ENCODE data around the gene TFIP11. TPM values are rescaled to one million over a fixed set of nuclear protein-coding genes. Genes with fewer than 3 reads are reported as not detected.
A peak's percentile ranks its signal among the peaks of the same experiment; 100 is the strongest.

The TFIP11 gene
- polyA plus RNA-seq (2013, experiment 1 of 2): 17.7 TPM
- polyA plus RNA-seq (2013, experiment 2 of 2): 17.1 TPM

DNA sequence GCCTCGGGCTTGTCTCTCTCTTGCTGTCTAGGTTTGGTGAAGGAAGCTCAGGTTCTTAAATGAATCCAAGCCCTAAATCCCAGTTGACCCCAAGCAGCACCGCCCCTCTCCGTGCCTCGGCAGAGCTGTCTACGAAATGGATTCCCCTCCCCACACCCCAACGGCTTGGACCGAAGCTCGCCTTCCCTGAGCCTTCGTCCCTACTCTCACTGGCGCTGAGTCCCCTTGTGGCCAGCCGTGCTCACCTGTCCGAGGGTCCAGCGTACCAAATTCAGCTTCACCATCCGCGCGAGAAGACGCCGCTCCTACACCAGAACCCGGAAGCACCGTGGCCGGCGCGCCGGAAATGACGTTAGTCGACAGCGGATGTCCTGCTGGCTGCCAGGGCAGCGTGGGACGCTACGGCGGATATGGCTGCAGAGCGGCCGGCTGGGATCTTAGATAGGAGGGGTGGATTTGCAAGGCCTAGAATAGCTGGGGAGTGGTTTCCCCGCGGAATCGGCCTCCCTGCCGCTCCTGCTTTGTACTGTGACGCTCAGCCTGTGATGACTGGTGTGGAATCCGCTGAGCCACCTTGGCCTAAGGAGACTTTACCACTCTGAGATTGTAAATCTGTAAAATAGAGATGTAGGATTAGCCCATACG, at the start of gene TFIP11:
Gene TFIP11, minus strand, starts transcription at position 325 of the 645 bp plus-strand sequence. CDS start 2,201 bp downstream, outside the sequence.
- H3K4me3 ChIP-seq (ENCODE audit: low read length): peak within 1 kb of the TSS; percentile 87
- peak within 1 kb of the TSS; percentile 70 for H3K27ac ChIP-seq (ENCODE audit: low read depth, low read length)
- H3K27me3 ChIP-seq (ENCODE audit: insufficient read depth, low read length): no peaks in the 10 kb centered on the region
- WGBS: under 1% methylated on average over 40 of the region's 40 CpGs
- H3K36me3 ChIP-seq (ENCODE audit: insufficient read depth, low read length): peaks cover 33% of the 10 kb centered on the region
- no peaks in the 10 kb centered on the region for H3K9me3 ChIP-seq (ENCODE audit: insufficient read depth, low read depth, low read length)
- peaks cover 13% of the 10 kb centered on the region; the same call in 1 of the 2 replicates for H3K4me1 ChIP-seq (ENCODE audit: insufficient read depth, low read length)
- peak within 1 kb of the TSS; percentile 82 for H3K9ac ChIP-seq (ENCODE audit: low read depth, low read length)

DNA sequence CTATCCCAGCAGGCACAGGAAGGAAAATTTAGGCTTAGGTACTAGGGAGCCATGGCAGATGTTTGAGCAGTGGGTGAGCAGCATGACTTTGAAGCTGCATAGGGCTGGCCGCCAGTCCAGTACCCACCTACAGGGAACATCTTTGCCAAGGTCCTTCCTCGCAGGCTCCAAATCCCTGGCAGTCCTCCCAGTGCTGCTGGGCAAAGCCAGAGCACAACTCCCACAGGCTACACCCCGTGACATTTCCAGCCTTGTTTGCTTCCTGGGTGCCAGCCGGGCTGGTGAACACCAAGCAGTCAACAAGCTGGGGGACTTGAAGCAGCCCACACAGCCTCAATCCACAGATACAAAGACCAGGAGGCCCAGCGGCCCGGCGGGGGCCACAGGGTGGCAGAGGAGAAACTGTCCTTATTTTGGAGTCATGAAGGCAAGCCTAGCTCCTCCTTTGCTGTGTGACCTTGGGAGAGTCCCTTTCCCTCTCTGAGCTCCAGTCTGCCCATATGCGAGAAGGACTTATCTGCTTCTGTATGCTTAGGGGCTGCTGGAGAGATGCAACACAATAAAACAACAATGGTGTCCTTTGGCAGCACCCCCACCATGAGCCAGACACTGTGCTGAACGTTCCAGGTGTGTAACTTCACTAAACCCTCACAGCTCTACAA, 49.6 kb upstream of the TFIP11 start:
- H3K27ac ChIP-seq (ENCODE audit: low read depth, low read length): no peak overlapping the region
- H3K9ac ChIP-seq (ENCODE audit: low read depth, low read length): no peak overlapping the region
- no peaks in the 10 kb centered on the region for H3K9me3 ChIP-seq (ENCODE audit: insufficient read depth, low read depth, low read length)
- H3K4me1 ChIP-seq (ENCODE audit: insufficient read depth, low read length): peaks cover 32% of the 10 kb centered on the region
- H3K36me3 ChIP-seq (ENCODE audit: insufficient read depth, low read length): peaks cover 10% of the 10 kb centered on the region; the same call in 1 of the 2 replicates
- no peaks in the 10 kb centered on the region for H3K27me3 ChIP-seq (ENCODE audit: insufficient read depth, low read length)
- WGBS: 84% methylated on average over 9 of the region's 9 CpGs
- H3K4me3 ChIP-seq (ENCODE audit: low read length): no peak overlapping the region

DNA sequence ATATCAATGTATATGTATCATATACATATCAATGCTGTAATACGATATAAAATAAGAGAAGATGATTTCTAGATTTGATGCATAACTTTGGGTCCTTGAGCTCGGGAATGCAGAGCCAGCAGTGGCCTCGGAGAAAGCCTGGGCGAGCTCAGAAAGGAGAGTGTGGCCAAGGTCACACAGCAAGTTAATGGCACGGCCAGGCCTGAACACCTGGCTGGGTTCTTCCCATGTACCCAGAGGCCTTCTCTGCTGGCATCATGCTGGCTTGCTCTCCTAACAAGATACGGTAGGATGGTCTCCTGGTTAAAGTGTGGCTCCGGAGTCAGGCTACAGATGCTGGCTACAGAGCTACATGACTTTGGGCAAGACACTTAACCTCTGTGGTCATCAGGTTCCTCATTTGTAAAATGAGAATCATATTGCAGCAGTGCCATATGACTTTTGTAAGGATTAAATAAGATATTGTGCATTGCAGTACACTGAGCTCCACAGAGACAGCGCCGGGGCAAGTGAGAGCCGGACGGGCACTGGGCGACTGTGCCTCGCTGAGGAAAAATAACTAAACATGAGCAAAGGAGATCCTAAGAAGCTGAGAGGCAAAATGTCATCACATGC, 47.8 kb upstream of the TFIP11 start:
- H3K4me1 ChIP-seq (ENCODE audit: insufficient read depth, low read length): peaks cover 32% of the 10 kb centered on the region

DNA sequence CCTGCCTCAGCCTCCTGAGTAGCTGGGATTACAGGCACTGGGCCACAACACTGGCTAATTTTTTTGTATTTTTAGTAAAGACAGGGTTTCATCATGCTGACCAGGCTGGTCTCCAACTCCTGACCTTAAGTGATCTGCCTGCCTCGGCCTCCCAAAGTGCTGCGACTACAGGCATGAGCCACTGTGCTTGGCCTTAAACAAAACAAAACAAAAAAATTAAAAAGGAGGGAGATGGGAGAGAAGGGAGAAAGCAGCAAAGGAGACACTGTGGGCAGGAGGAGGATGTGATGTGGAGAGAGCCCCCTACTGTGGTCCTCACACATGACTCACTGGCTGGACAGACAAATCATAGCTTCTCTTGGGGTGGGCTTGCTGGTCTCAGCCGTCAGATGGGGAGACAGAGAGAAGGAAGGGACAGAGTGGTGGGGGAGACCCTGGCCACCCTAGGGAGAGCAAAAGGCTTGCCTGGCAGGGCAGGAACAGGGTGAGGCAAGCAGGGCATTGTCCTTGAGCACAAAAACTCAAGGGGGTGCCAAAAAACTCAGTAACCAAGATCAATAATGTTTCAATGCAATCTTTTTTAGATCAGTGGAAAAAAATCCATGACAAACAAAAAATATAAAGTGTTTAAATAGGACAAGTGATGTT, 46.1 kb upstream of the TFIP11 start:
- Histone ChIP-seq H3K4me3 (ENCODE audit: low read length) (no peak overlapping the region), H3K27me3 (ENCODE audit: insufficient read depth, low read length) (no peaks in the 10 kb centered on the region), H3K27ac (ENCODE audit: low read depth, low read length) (peak overlapping the region; percentile 10; the same call in 1 of the 2 replicates), H3K36me3 (ENCODE audit: insufficient read depth, low read length) (no peaks in the 10 kb centered on the region), H3K4me1 (ENCODE audit: insufficient read depth, low read length) (peaks cover 18% of the 10 kb centered on the region), H3K9me3 (ENCODE audit: insufficient read depth, low read depth, low read length) (no peaks in the 10 kb centered on the region), H3K9ac (ENCODE audit: low read depth, low read length) (no peak overlapping the region)
- 78% methylated on average over 3 of the region's 3 CpGs for WGBS

More for the DNA sequence above, 47.8 kb upstream of the TFIP11 start:
- Histone ChIP-seq H3K9me3 (ENCODE audit: insufficient read depth, low read depth, low read length) (no peaks in the 10 kb centered on the region), H3K27me3 (ENCODE audit: insufficient read depth, low read length) (no peaks in the 10 kb centered on the region), H3K36me3 (ENCODE audit: insufficient read depth, low read length) (peaks cover 9% of the 10 kb centered on the region; the same call in 1 of the 2 replicates), H3K27ac (ENCODE audit: low read depth, low read length) (no peak overlapping the region; the same call in 1 of the 2 replicates), H3K4me3 (ENCODE audit: low read length) (no peak overlapping the region), H3K9ac (ENCODE audit: low read depth, low read length) (no peak overlapping the region)
- 94% methylated on average over 13 of the region's 13 CpGs for WGBS

DNA sequence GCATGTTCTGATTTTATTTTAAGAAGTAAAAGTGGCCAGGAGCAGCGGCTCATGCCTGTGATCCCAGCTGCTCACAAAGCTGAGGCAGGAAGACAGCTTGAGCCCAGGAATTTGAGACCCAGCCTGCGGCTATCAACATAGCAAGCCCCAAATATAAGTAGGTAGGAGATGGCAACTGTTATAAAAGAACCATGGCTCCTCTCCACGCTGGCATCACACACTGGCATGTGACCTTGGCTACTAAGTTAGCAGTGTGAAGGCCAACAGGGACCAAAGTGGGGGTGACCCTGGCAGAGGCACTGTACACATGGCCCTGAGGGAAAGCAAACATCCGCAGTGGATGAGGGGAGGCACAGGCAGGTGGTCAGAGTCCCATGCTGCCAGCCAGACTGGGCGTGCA, 44.6 kb upstream of the TFIP11 start:
- H3K9ac ChIP-seq (ENCODE audit: low read depth, low read length): no peak overlapping the region
- no peaks in the 10 kb centered on the region for H3K9me3 ChIP-seq (ENCODE audit: insufficient read depth, low read depth, low read length)
- no peak overlapping the region for H3K27ac ChIP-seq (ENCODE audit: low read depth, low read length)
- H3K36me3 ChIP-seq (ENCODE audit: insufficient read depth, low read length): no peaks in the 10 kb centered on the region
- H3K27me3 ChIP-seq (ENCODE audit: insufficient read depth, low read length): no peaks in the 10 kb centered on the region
- WGBS: 90% methylated on average over 5 of the region's 5 CpGs
- peaks cover 25% of the 10 kb centered on the region for H3K4me1 ChIP-seq (ENCODE audit: insufficient read depth, low read length)
- no peak overlapping the region for H3K4me3 ChIP-seq (ENCODE audit: low read length)

DNA sequence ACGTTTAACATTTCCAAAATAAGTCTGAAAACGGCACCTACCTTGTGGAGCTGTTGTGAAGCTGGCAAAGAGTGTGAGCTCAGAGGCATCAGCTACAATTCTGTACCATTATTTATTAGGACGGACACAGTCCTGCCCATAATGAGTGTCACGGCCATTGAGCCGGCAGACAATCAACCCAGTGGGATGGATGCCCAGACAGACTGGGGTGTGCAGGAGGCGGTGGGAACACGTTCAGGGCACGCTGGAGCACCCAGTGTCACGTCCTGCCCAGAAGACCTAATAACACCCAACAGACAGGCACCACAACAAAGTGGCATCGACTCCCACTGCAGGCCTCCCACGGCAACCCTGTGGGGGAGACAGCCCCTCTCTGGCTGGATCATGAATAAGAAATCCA, 43.2 kb upstream of the TFIP11 start:
- H3K27ac ChIP-seq (ENCODE audit: low read depth, low read length): peak overlapping the region; percentile 90
- no peaks in the 10 kb centered on the region for H3K27me3 ChIP-seq (ENCODE audit: insufficient read depth, low read length)
- H3K4me3 ChIP-seq (ENCODE audit: low read length): no peak overlapping the region
- WGBS: 82% methylated on average over 11 of the region's 11 CpGs
- H3K4me1 ChIP-seq (ENCODE audit: insufficient read depth, low read length): peaks cover 32% of the 10 kb centered on the region
- no peaks in the 10 kb centered on the region for H3K36me3 ChIP-seq (ENCODE audit: insufficient read depth, low read length)
- H3K9me3 ChIP-seq (ENCODE audit: insufficient read depth, low read depth, low read length): no peaks in the 10 kb centered on the region
- no peak overlapping the region for H3K9ac ChIP-seq (ENCODE audit: low read depth, low read length)

DNA sequence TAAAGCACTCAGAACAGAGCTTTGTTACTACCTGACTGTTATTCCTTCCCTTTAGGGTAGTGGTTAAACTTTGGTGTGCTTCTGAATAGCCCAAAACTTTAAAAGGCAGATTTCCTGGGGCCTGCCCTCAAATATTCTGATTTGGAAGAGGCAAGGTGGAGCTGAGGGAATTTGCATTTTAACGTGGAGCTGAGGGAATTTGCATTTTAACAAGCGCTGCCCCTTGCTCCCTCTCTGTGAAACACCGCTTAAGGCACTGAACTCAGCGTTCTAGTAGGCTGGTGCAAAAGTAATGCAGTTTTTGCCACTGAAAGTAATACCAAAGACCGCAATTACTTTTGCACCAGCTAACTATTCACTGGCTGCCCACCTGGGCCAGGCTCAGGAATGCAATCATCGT, 42.7 kb upstream of the TFIP11 start:
- Histone ChIP-seq H3K27ac (ENCODE audit: low read depth, low read length) (peak overlapping the region; percentile 90), H3K27me3 (ENCODE audit: insufficient read depth, low read length) (no peaks in the 10 kb centered on the region), H3K4me3 (ENCODE audit: low read length) (no peak overlapping the region), H3K9me3 (ENCODE audit: insufficient read depth, low read depth, low read length) (no peaks in the 10 kb centered on the region), H3K36me3 (ENCODE audit: insufficient read depth, low read length) (no peaks in the 10 kb centered on the region), H3K4me1 (ENCODE audit: insufficient read depth, low read length) (peaks cover 37% of the 10 kb centered on the region), H3K9ac (ENCODE audit: low read depth, low read length) (no peak overlapping the region)
- WGBS: 16% methylated on average over 6 of the region's 6 CpGs

DNA sequence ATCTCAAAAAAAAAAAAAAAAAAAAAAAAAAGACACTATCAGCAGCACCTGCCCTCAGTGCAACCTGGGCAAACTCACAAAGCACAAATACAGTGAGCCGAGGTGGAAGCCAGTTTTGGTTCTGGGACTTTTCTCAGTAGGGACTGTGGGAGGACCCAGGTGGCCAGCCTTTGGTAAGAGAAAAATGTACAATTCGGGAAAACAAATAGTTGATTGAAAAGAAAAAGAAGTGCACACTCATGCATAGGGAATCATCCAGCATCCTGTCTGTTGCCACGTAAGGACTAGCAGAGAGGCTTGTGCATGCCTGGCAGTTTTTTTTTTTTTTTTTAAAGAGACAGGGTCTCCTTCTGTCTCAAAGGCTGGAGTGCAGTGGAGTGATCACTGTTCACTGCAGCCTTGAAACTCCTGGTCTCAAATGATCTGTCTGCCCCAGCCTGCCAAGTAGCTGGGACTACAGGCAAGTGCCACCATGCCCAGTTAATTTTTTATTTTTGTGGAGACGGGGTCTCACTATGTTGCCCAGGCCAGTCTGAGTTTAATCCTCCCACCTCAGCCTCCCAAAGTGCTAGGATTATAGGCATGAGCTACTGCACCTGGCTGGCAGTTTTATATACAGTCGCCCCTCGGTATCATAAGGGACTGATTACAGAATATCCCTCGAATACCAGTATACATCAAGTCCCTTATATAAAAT, 40.9 kb upstream of the TFIP11 start:
- 80% methylated on average over 7 of the region's 7 CpGs for WGBS
- no peak overlapping the region for H3K4me3 ChIP-seq (ENCODE audit: low read length)
- peaks cover 35% of the 10 kb centered on the region for H3K4me1 ChIP-seq (ENCODE audit: insufficient read depth, low read length)
- H3K9me3 ChIP-seq (ENCODE audit: insufficient read depth, low read depth, low read length): no peaks in the 10 kb centered on the region
- H3K36me3 ChIP-seq (ENCODE audit: insufficient read depth, low read length): no peaks in the 10 kb centered on the region
- no peaks in the 10 kb centered on the region for H3K27me3 ChIP-seq (ENCODE audit: insufficient read depth, low read length)
- H3K27ac ChIP-seq (ENCODE audit: low read depth, low read length): no peak overlapping the region
- H3K9ac ChIP-seq (ENCODE audit: low read depth, low read length): no peak overlapping the region

DNA sequence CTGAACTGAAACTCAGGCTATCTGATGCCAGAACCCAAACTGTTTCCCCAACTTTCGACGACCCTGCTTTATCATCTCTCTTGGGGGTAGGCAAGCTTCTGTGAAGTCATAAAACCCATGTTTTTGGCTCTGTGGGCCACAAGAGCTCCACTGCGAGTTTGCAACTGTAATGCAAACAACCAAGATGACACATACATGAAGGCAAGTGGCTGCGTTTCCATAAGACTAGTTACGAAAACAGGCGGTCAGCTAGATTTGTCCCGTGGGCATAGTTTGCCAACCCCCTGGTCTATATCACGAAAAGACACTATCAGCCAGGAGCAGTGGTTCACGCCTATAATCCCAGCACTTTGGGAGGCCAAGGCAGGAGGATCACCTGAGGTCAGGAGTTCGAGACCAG, 40.2 kb upstream of the TFIP11 start:
- Histone ChIP-seq H3K4me1 (ENCODE audit: insufficient read depth, low read length) (peaks cover 33% of the 10 kb centered on the region), H3K9me3 (ENCODE audit: insufficient read depth, low read depth, low read length) (no peaks in the 10 kb centered on the region)
- 54% methylated on average over 9 of the region's 10 CpGs for WGBS

DNA sequence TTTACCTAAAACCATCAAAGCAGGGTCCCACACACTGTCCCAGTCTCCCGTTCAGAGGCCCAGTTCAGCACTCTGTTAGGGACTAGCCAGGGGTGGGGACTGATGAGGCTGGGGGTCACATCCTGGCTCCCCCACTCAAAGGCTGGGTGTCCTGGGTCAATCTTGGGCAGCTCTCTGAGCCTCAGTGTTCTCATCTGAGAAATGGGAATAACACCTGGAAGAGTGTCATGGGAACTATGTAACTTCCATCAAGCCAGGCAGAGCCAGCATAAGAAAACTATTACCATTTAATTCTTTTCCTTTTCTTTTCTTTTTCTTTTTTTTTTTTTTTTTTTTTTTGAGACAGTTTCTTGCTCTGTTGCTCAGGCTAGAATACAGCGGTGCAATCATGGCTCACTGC, 39.3 kb upstream of the TFIP11 start:
- Histone ChIP-seq H3K4me1 (ENCODE audit: insufficient read depth, low read length) (peaks cover 33% of the 10 kb centered on the region), H3K9me3 (ENCODE audit: insufficient read depth, low read depth, low read length) (no peaks in the 10 kb centered on the region), H3K4me3 (ENCODE audit: low read length) (no peak overlapping the region), H3K27me3 (ENCODE audit: insufficient read depth, low read length) (no peaks in the 10 kb centered on the region), H3K36me3 (ENCODE audit: insufficient read depth, low read length) (peaks cover 7% of the 10 kb centered on the region; the same call in 1 of the 2 replicates), H3K27ac (ENCODE audit: low read depth, low read length) (no peak overlapping the region; the same call in 1 of the 2 replicates), H3K9ac (ENCODE audit: low read depth, low read length) (no peak overlapping the region)
- 87% methylated on average over 2 of the region's 2 CpGs for WGBS

More for the DNA sequence above, 40.2 kb upstream of the TFIP11 start:
- no peak overlapping the region for H3K4me3 ChIP-seq (ENCODE audit: low read length)
- peaks cover 1% of the 10 kb centered on the region; the same call in 1 of the 2 replicates for H3K36me3 ChIP-seq (ENCODE audit: insufficient read depth, low read length)
- H3K9ac ChIP-seq (ENCODE audit: low read depth, low read length): no peak overlapping the region
- no peak overlapping the region for H3K27ac ChIP-seq (ENCODE audit: low read depth, low read length)
- H3K27me3 ChIP-seq (ENCODE audit: insufficient read depth, low read length): no peaks in the 10 kb centered on the region
